Measurements from ENCODE around the gene GTPBP3.
"Not testable (repeated sequence)": the region's sequence is repeated elsewhere in the genome, so short reads cannot be mapped to it uniquely, and the experiment has no call there.

Gene GTPBP3

GRCh38 chr19:17357724-17358123, 20.4 kb downstream of the GTPBP3 start:
- H3K27me3 ChIP-seq (ENCODE audit: control insufficient read depth in 3 of 3, insufficient read depth in 3 of 3, low read depth in 1 of 3, low read length in 3 of 3), result no peaks in the 10 kb centered on the region
- no peak overlapping the region for H3K4me2 ChIP-seq (ENCODE audit: insufficient read depth, low read length, poor library complexity, severe bottlenecking)
- WGBS, 2 donors (ENCODE audit: extremely low coverage in 2 of 2, insufficient read length in 2 of 2, insufficient replicate concordance in 1 of 2), result no CpG with 5 or more reads among the region's 11 CpGs
- H3K14ac ChIP-seq (ENCODE audit: low read length), result no peak overlapping the region
- H2BK12ac ChIP-seq (ENCODE audit: low read length), result no peak overlapping the region
- H2BK120ac ChIP-seq (ENCODE audit: low read depth, low read length), result no peak overlapping the region
- no peaks in the 10 kb centered on the region for H3K79me1 ChIP-seq (ENCODE audit: low read depth, low read length)
- H3K9ac ChIP-seq (ENCODE audit: low read depth, low read length, poor library complexity), result no peak overlapping the region
- no peak overlapping the region for H3K23ac ChIP-seq (ENCODE audit: low read depth, low read length, poor library complexity)
- no peaks in the 10 kb centered on the region for H3K4me1 ChIP-seq (ENCODE audit: control insufficient read depth in 2 of 2, insufficient read depth in 1 of 2, low read depth in 1 of 2, low read length in 2 of 2)
- H2BK5ac ChIP-seq (ENCODE audit: low read length), result no peak overlapping the region
- no peak overlapping the region for H3K4me3 ChIP-seq (ENCODE audit: low read length in 2 of 2)
- peak overlapping the region; percentile 79 for H2AK5ac ChIP-seq (ENCODE audit: low read depth, low read length)
- no peak overlapping the region for H2AFZ ChIP-seq (ENCODE audit: low read length)
- H3K18ac ChIP-seq (ENCODE audit: low read length), result peak overlapping the region; percentile 80
- no peaks in the 10 kb centered on the region for H3K36me3 ChIP-seq (replicated peaks in 1 of 2; ENCODE audit: control insufficient read depth in 2 of 2, insufficient read depth in 2 of 2, low read length in 2 of 2)
- no peak for DNase-seq (ENCODE audit: low spot score)
- H3K27ac ChIP-seq (replicated peaks; ENCODE audit: low read length), result no peak overlapping the region
- H3K9me3 ChIP-seq (replicated peaks in 1 of 2; ENCODE audit: control insufficient read depth in 2 of 2, insufficient read depth in 1 of 2, low read depth in 1 of 2, low read length in 2 of 2), result no peaks in the 10 kb centered on the region
- H4K91ac ChIP-seq (ENCODE audit: low read depth, low read length, poor library complexity), result no peak overlapping the region
- peak overlapping the region; percentile 89 for H3K4ac ChIP-seq (ENCODE audit: low read length)
- no peak overlapping the region for H2BK15ac ChIP-seq (ENCODE audit: low read length)
- no peak overlapping the region for H4K8ac ChIP-seq (ENCODE audit: low read depth, low read length)

- Histone ChIP-seq H2AK5ac (ENCODE audit: low read depth, low read length) (peak overlapping the region; percentile 4), H3K36me3 (replicated peaks in 1 of 2; ENCODE audit: control insufficient read depth in 2 of 2, insufficient read depth in 2 of 2, low read length in 2 of 2) (no peaks in the 10 kb centered on the region), H2BK15ac (ENCODE audit: low read length) (peak overlapping the region; percentile 89), H3K9ac (ENCODE audit: low read depth, low read length, poor library complexity) (peak overlapping the region; percentile 5), H3K14ac (ENCODE audit: low read length) (no peak overlapping the region), H2BK120ac (ENCODE audit: low read depth, low read length) (no peak overlapping the region), H3K4me1 (ENCODE audit: control insufficient read depth in 2 of 2, insufficient read depth in 1 of 2, low read depth in 1 of 2, low read length in 2 of 2) (no peaks in the 10 kb centered on the region), H2AFZ (ENCODE audit: low read length) (peak overlapping the region; percentile 19), H2BK12ac (ENCODE audit: low read length) (no peak overlapping the region), H3K4me2 (ENCODE audit: insufficient read depth, low read length, poor library complexity, severe bottlenecking) (no peak overlapping the region), H3K18ac (ENCODE audit: low read length) (no peak overlapping the region), H3K27me3 (ENCODE audit: control insufficient read depth in 3 of 3, insufficient read depth in 3 of 3, low read depth in 1 of 3, low read length in 3 of 3) (no peaks in the 10 kb centered on the region), H3K79me1 (ENCODE audit: low read depth, low read length) (no peaks in the 10 kb centered on the region), H3K27ac (replicated peaks; ENCODE audit: low read length) (no peak overlapping the region), H3K9me3 (replicated peaks in 1 of 2; ENCODE audit: control insufficient read depth in 2 of 2, insufficient read depth in 1 of 2, low read depth in 1 of 2, low read length in 2 of 2) (no peaks in the 10 kb centered on the region), H4K91ac (ENCODE audit: low read depth, low read length, poor library complexity) (no peak overlapping the region), H3K4ac (ENCODE audit: low read length) (no peak overlapping the region), H4K8ac (ENCODE audit: low read depth, low read length) (no peak overlapping the region), H3K4me3 (ENCODE audit: low read length in 2 of 2) (no peak overlapping the region), H3K23ac (ENCODE audit: low read depth, low read length, poor library complexity) (no peak overlapping the region), H2BK5ac (ENCODE audit: low read length) (no peak overlapping the region)
- no peak for DNase-seq (ENCODE audit: low spot score)
- WGBS, 2 donors (ENCODE audit: extremely low coverage in 2 of 2, insufficient read length in 2 of 2, insufficient replicate concordance in 1 of 2), result no CpG with 5 or more reads among the region's 7 CpGs
Observed at GRCh38 chr19:17358395-17358794, 21.0 kb downstream of the GTPBP3 start.

DNA sequence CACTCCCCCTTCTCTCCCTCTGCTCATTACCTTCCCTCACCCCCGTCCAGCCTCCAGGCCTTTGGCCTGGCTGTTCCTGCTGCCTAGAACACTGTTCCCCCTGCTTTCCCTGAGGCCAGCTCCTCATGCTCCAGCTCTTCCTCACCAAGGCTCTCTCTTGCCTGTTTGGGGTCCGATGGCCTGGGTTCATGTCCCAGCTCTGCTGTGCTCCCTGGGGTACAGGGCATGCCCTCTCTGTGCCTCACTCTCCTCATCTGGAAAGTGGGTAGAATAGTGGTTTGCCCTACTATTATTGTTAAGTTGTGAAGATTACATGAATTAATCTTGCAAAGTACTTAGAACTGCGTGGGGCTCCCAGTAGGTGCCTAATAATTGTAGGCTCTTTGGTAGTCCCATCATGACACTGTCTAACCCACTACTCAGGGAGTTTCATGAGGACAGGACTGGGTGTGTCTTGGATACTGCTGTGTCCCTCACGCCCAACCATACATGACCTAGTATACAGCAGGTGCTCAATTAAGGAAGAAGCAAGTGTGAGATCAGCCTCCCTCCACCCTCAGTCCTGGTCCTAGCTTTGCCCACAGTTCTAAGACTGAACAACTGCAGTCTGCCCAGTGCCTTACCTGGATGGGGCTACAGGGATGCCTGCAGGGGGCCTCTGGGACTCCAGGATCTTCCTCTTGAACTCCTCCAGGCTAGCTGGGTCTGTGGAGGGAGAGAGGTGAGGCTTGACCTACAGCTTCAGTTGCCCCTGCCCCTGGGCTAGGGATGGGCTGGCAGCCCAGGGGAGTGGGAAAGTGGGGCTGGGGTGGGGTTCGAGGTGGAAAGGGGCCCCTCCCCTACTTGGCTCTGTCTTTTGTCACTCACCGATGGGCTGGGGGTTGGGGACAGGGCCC, 22.8 kb downstream of the GTPBP3 start:
- Histone ChIP-seq H3K36me3 (replicated peaks in 1 of 2; ENCODE audit: control insufficient read depth in 2 of 2, insufficient read depth in 2 of 2, low read length in 2 of 2) (no peaks in the 10 kb centered on the region), H2BK12ac (ENCODE audit: low read length) (no peak overlapping the region), H4K91ac (ENCODE audit: low read depth, low read length, poor library complexity) (no peak overlapping the region), H3K9ac (ENCODE audit: low read depth, low read length, poor library complexity) (no peak overlapping the region), H3K4ac (ENCODE audit: low read length) (no peak overlapping the region), H3K4me2 (ENCODE audit: insufficient read depth, low read length, poor library complexity, severe bottlenecking) (no peak overlapping the region), H3K4me1 (ENCODE audit: control insufficient read depth in 2 of 2, insufficient read depth in 1 of 2, low read depth in 1 of 2, low read length in 2 of 2) (no peaks in the 10 kb centered on the region), H4K8ac (ENCODE audit: low read depth, low read length) (no peak overlapping the region), H3K4me3 (ENCODE audit: low read length in 2 of 2) (peak overlapping the region in 1 of 2 donors; percentile 33), H3K14ac (ENCODE audit: low read length) (no peak overlapping the region), H3K27me3 (ENCODE audit: control insufficient read depth in 3 of 3, insufficient read depth in 3 of 3, low read depth in 1 of 3, low read length in 3 of 3) (no peaks in the 10 kb centered on the region), H2BK5ac (ENCODE audit: low read length) (no peak overlapping the region), H2AK5ac (ENCODE audit: low read depth, low read length) (peak overlapping the region; percentile 20), H2BK120ac (ENCODE audit: low read depth, low read length) (no peak overlapping the region), H3K9me3 (replicated peaks in 1 of 2; ENCODE audit: control insufficient read depth in 2 of 2, insufficient read depth in 1 of 2, low read depth in 1 of 2, low read length in 2 of 2) (no peaks in the 10 kb centered on the region), H3K23ac (ENCODE audit: low read depth, low read length, poor library complexity) (no peak overlapping the region), H2BK15ac (ENCODE audit: low read length) (peak overlapping the region; percentile 97), H2AFZ (ENCODE audit: low read length) (no peak overlapping the region), H3K79me1 (ENCODE audit: low read depth, low read length) (no peaks in the 10 kb centered on the region), H3K27ac (replicated peaks; ENCODE audit: low read length) (no peak overlapping the region), H3K18ac (ENCODE audit: low read length) (peak overlapping the region; percentile 3)
- DNase-seq (ENCODE audit: low spot score), result no peak
- WGBS, 2 donors (ENCODE audit: extremely low coverage in 2 of 2, insufficient read length in 2 of 2, insufficient replicate concordance in 1 of 2), result no CpG with 5 or more reads among the region's 6 CpGs

- not testable (repeated sequence) for H3K14ac ChIP-seq (ENCODE audit: low read length); H3K4me1 ChIP-seq (ENCODE audit: control insufficient read depth in 2 of 2, insufficient read depth in 1 of 2, low read depth in 1 of 2, low read length in 2 of 2); H3K4me2 ChIP-seq (ENCODE audit: insufficient read depth, low read length, poor library complexity, severe bottlenecking); H3K4ac ChIP-seq (ENCODE audit: low read length); H3K79me1 ChIP-seq (ENCODE audit: low read depth, low read length); H3K9ac ChIP-seq (ENCODE audit: low read depth, low read length, poor library complexity); H2BK12ac ChIP-seq (ENCODE audit: low read length); H3K9me3 ChIP-seq (replicated peaks in 1 of 2; ENCODE audit: control insufficient read depth in 2 of 2, insufficient read depth in 1 of 2, low read depth in 1 of 2, low read length in 2 of 2); H2AK5ac ChIP-seq (ENCODE audit: low read depth, low read length); H4K8ac ChIP-seq (ENCODE audit: low read depth, low read length); H2AFZ ChIP-seq (ENCODE audit: low read length); H3K23ac ChIP-seq (ENCODE audit: low read depth, low read length, poor library complexity); H3K27ac ChIP-seq (replicated peaks; ENCODE audit: low read length); H2BK5ac ChIP-seq (ENCODE audit: low read length); H3K18ac ChIP-seq (ENCODE audit: low read length); H4K91ac ChIP-seq (ENCODE audit: low read depth, low read length, poor library complexity); H2BK120ac ChIP-seq (ENCODE audit: low read depth, low read length); H3K4me3 ChIP-seq (ENCODE audit: low read length in 2 of 2); H3K27me3 ChIP-seq (ENCODE audit: control insufficient read depth in 3 of 3, insufficient read depth in 3 of 3, low read depth in 1 of 3, low read length in 3 of 3); H2BK15ac ChIP-seq (ENCODE audit: low read length); H3K36me3 ChIP-seq (replicated peaks in 1 of 2; ENCODE audit: control insufficient read depth in 2 of 2, insufficient read depth in 2 of 2, low read length in 2 of 2); DNase-seq (ENCODE audit: low spot score)
- no CpG with 5 or more reads among the region's 20 CpGs for WGBS, 2 donors (ENCODE audit: extremely low coverage in 2 of 2, insufficient read length in 2 of 2, insufficient replicate concordance in 1 of 2)
Observed at GRCh38 chr19:17363852-17364605, 26.7 kb downstream of the GTPBP3 start.
